ENCODE results near the gene HPS4.

The HPS4 gene

GRCh38 chr22:26464312-26464711 lies 19.3 kb downstream of the HPS4 start:
- no peak for DNase-seq (ENCODE audit: low spot score)

GRCh38 chr22:26463688-26464087 lies 19.9 kb downstream of the HPS4 start:
- no peak for DNase-seq (ENCODE audit: low spot score)

GRCh38 chr22:26463101-26463661 lies 20.4 kb downstream of the HPS4 start:
- DNase-seq (ENCODE audit: low spot score): no peak

GRCh38 chr22:26462641-26463040 lies 20.9 kb downstream of the HPS4 start:
- DNase-seq (ENCODE audit: low spot score): no peak

- no peak for DNase-seq (ENCODE audit: low spot score)
Observed at GRCh38 chr22:26462051-26462450, 21.5 kb downstream of the HPS4 start.

- DNase-seq (ENCODE audit: low spot score): peak; percentile 21
Observed at GRCh38 chr22:26461188-26461810, 22.3 kb downstream of the HPS4 start.

- DNase-seq (ENCODE audit: low spot score): no peak
Observed at GRCh38 chr22:26460202-26460601, 23.4 kb downstream of the HPS4 start.

- DNase-seq (ENCODE audit: low spot score): no peak
Observed at GRCh38 chr22:26457661-26458272, 25.8 kb downstream of the HPS4 start.

GRCh38 chr22:26453812-26454500 lies 29.6 kb downstream of the HPS4 start:
- no peak for DNase-seq (ENCODE audit: low spot score)

- no peak for DNase-seq (ENCODE audit: low spot score)
Observed at GRCh38 chr22:26453216-26453615, 30.4 kb downstream of the HPS4 start.

- no peak for DNase-seq (ENCODE audit: low spot score)
Observed at GRCh38 chr22:26452236-26453016, 31.2 kb downstream of the HPS4 start.

GRCh38 chr22:26450453-26451185 lies 33.0 kb downstream of the HPS4 start:
- DNase-seq (ENCODE audit: low spot score): no peak

GRCh38 chr22:26448941-26449340 lies 34.6 kb downstream of the HPS4 start:
- DNase-seq (ENCODE audit: low spot score): no peak

GRCh38 chr22:26448334-26448733 lies 35.2 kb downstream of the HPS4 start:
- DNase-seq (ENCODE audit: low spot score): no peak

GRCh38 chr22:26447584-26448329 lies 35.8 kb downstream of the HPS4 start:
- DNase-seq (ENCODE audit: low spot score): no peak

- DNase-seq (ENCODE audit: low spot score): no peak
Observed at GRCh38 chr22:26446808-26447515, 36.6 kb downstream of the HPS4 start.

- DNase-seq (ENCODE audit: low spot score): no peak
Observed at GRCh38 chr22:26445577-26446275, 37.9 kb downstream of the HPS4 start.

GRCh38 chr22:26444777-26445176 lies 38.8 kb downstream of the HPS4 start:
- no peak for DNase-seq (ENCODE audit: low spot score)

- DNase-seq (ENCODE audit: low spot score): no peak
Observed at GRCh38 chr22:26443901-26444690, 39.5 kb downstream of the HPS4 start.
